H1 (cell line): ENCODE results near the gene RFXAP. TPM values are rescaled to one million over a fixed set of nuclear protein-coding genes. Genes with fewer than 3 reads are reported as not detected.

Source experiments
- CTCF ChIA-PET: fragments of 300-600 bp; sonication (Branson Sonifier 250); formaldehyde crosslinking; loops from one replicate; lab custom pipeline; 2021; ENCODE audit not compliant: partially characterized antibody; lab: Charles Lee
- POLR2A ChIA-PET: fragments of 300-600 bp; sonication (Branson Sonifier 250); formaldehyde crosslinking; loops from one replicate; lab custom pipeline; 2021; ENCODE audit warnings: inconsistent platforms; ENCODE audit not compliant: partially characterized antibody; lab: Charles Lee
- DNase-seq, 2 experiments: peaks; one replicate each; pipeline versions ENCODE4 v3.0.0 to v3.0.0-alpha.2; 2010 to 2022; ENCODE audit warnings: low spot score in 2 of 2, low read depth in 1 of 2, mixed read lengths in 1 of 2
- FAIRE-seq: peaks from 2 replicates; lab custom pipeline; 2011; peaks lifted over from hg19 to GRCh38; lab: Jason Lieb, UNC
- H2AFZ ChIP-seq: 2 replicates; pipeline ENCODE4 v1.8.1; 2012; ENCODE audit warnings: low read length, inconsistent platforms
- H2AK5ac ChIP-seq: 2 replicates; pipeline ENCODE4 v1.6.1; 2013; ENCODE audit warnings: low read depth, low read length
- H2BK120ac ChIP-seq: replicated peaks from 2 replicates; pipeline ENCODE3; 2013; ENCODE audit warnings: low read depth, low read length, inconsistent platforms
- H2BK12ac ChIP-seq: 2 replicates; pipeline ENCODE4 v1.6.1; 2013; ENCODE audit warnings: low read depth, low read length
- H2BK15ac ChIP-seq: 2 replicates; pipeline ENCODE4 v1.6.1; 2013; ENCODE audit warnings: low read length
- H2BK20ac ChIP-seq: 2 replicates; pipeline ENCODE4 v1.6.1; 2013; ENCODE audit warnings: low read length
- H2BK5ac ChIP-seq: 2 replicates; pipeline ENCODE4 v1.6.1; 2013; ENCODE audit warnings: low read depth, low read length
- H3K14ac ChIP-seq: 2 replicates; pipeline ENCODE4 v1.6.1; 2013; ENCODE audit warnings: inconsistent platforms; ENCODE audit not compliant: insufficient read length
- H3K18ac ChIP-seq: 2 replicates; pipeline ENCODE4 v1.6.1; 2013; ENCODE audit warnings: low read length; ENCODE audit errors: extremely low read depth
- H3K23ac ChIP-seq: 2 replicates; pipeline ENCODE4 v1.6.1; 2013; ENCODE audit warnings: inconsistent platforms; ENCODE audit not compliant: insufficient read length
- H3K23me2 ChIP-seq: 2 replicates; pipeline ENCODE4 v1.6.1; 2013; ENCODE audit warnings: low read depth, low read length
- H3K27ac ChIP-seq: 2 replicates; pipeline ENCODE4 v1.6.1; 2011; ENCODE audit warnings: low read depth, low read length, inconsistent platforms
- H3K27me3 ChIP-seq, 4 experiments: replicated peaks in 1 of 4; 1 replicate in 1 of 4; 2 replicates in 3 of 4; pipeline versions ENCODE4 v1.6.1 to v1.8.1; 2011 to 2013; ENCODE audit warnings: low read length in 3 of 4, mild to moderate bottlenecking in 3 of 4, inconsistent platforms in 2 of 4, mixed read lengths in 2 of 4, moderate library complexity in 1 of 4; ENCODE audit not compliant: control insufficient read depth in 3 of 4, insufficient read depth in 3 of 4; ENCODE audit errors: extremely low read depth in 1 of 4
- H3K36me3 ChIP-seq, 4 experiments: 2 replicates each; pipeline versions ENCODE4 v1.6.1 to v1.8.1; 2011 to 2013; ENCODE audit warnings: mild to moderate bottlenecking in 4 of 4, low read length in 3 of 4, moderate library complexity in 2 of 4, control low read depth in 1 of 4, inconsistent platforms in 1 of 4; ENCODE audit not compliant: insufficient read depth in 4 of 4, control insufficient read depth in 2 of 4
- H3K4ac ChIP-seq: replicated peaks from 2 replicates; pipeline ENCODE3; 2013; ENCODE audit warnings: low read length, low read depth, mixed read lengths, inconsistent platforms; ENCODE audit not compliant: insufficient read length
- H3K4me1 ChIP-seq, 4 experiments: replicated peaks in 1 of 4; 1 replicate in 1 of 4; 2 replicates in 3 of 4; pipeline versions ENCODE4 v1.6.1 to v1.8.1; 2011 to 2013; ENCODE audit warnings: low read length in 3 of 4, inconsistent platforms in 2 of 4, mixed read lengths in 1 of 4; ENCODE audit not compliant: insufficient read depth in 4 of 4, control insufficient read depth in 3 of 4
- H3K4me2 ChIP-seq, 2 experiments: 2 replicates each; pipeline versions ENCODE4 v1.6.1 to v1.8.1; 2011 to 2013; ENCODE audit warnings: low read depth in 2 of 2, low read length in 2 of 2, control low read depth in 1 of 2, inconsistent platforms in 1 of 2, mild to moderate bottlenecking in 1 of 2; ENCODE audit not compliant: insufficient read depth in 1 of 2
- H3K4me3 ChIP-seq, 4 experiments: fragments of 200-600, 300-600 bp in 1 of 4; sonication (generic), shearing (Covaris generic), sonication (Bioruptor Twin) in 1 of 4; 2 replicates each; pipeline versions ENCODE4 v1.5.1 to v1.8.1; 2011 to 2016; ENCODE audit warnings: low read length in 4 of 4, low read depth in 3 of 4, control low read depth in 2 of 4, inconsistent platforms in 2 of 4, mild to moderate bottlenecking in 2 of 4, mixed read lengths in 1 of 4, moderate library complexity in 1 of 4; ENCODE audit not compliant: insufficient read depth in 2 of 4; ENCODE audit errors: extremely low read depth in 1 of 4
- H3K56ac ChIP-seq: replicated peaks from 2 replicates; pipeline ENCODE3; 2013; ENCODE audit warnings: low read depth, mild to moderate bottlenecking, mixed read lengths, low read length, inconsistent platforms; ENCODE audit not compliant: insufficient read length
- H3K79me1 ChIP-seq: 2 replicates; pipeline ENCODE4 v1.6.1; 2013; ENCODE audit warnings: low read depth, low read length, control low read depth
- H3K79me2 ChIP-seq, 2 experiments: 2 replicates each; pipeline versions ENCODE4 v1.6.1 to v1.8.1; 2012 to 2013; ENCODE audit warnings: low read length in 2 of 2, mild to moderate bottlenecking in 2 of 2, inconsistent platforms in 1 of 2; ENCODE audit not compliant: insufficient read depth in 2 of 2, control insufficient read depth in 1 of 2
- H3K9ac ChIP-seq, 4 experiments: replicated peaks in 1 of 4; 1 replicate in 1 of 4; 2 replicates in 3 of 4; pipeline versions ENCODE4 v1.6.1 to v1.8.1; 2011 to 2013; ENCODE audit warnings: low read depth in 3 of 4, low read length in 3 of 4, control low read depth in 2 of 4, mild to moderate bottlenecking in 2 of 4, moderate library complexity in 2 of 4, inconsistent platforms in 1 of 4; ENCODE audit errors: extremely low read depth in 1 of 4
- H3K9me3 ChIP-seq, 2 experiments: 2 replicates each; pipeline versions ENCODE4 v1.6.1 to v1.8.1; 2012 to 2013; ENCODE audit warnings: mild to moderate bottlenecking in 2 of 2, moderate library complexity in 2 of 2, control low read depth in 1 of 2, inconsistent platforms in 1 of 2, low read depth in 1 of 2, low read length in 1 of 2, mixed read lengths in 1 of 2; ENCODE audit not compliant: insufficient read depth in 2 of 2
- H4K20me1 ChIP-seq, 2 experiments: replicated peaks in 1 of 2; 2 replicates each; pipeline versions ENCODE3 to v1.8.1; 2011 to 2013; ENCODE audit warnings: inconsistent platforms in 2 of 2, low read length in 2 of 2, mild to moderate bottlenecking in 1 of 2; ENCODE audit not compliant: insufficient read depth in 2 of 2, control insufficient read depth in 1 of 2
- H4K5ac ChIP-seq: 2 replicates; pipeline ENCODE4 v1.6.1; 2013; ENCODE audit warnings: low read length, low read depth, mixed read lengths, inconsistent platforms; ENCODE audit not compliant: insufficient read length
- H4K8ac ChIP-seq: 2 replicates; pipeline ENCODE4 v1.8.0; 2013; ENCODE audit warnings: mild to moderate bottlenecking, moderate library complexity, low read length, inconsistent platforms; ENCODE audit not compliant: insufficient read depth; ENCODE audit errors: extremely low read depth
- H4K91ac ChIP-seq: replicated peaks from 2 replicates; pipeline ENCODE3; 2013; ENCODE audit warnings: low read length, mixed read lengths, inconsistent platforms; ENCODE audit not compliant: insufficient read length
- CTCF ChIP-seq, 3 experiments: IDR thresholded peaks; 1 replicate in 2 of 3; 2 replicates in 1 of 3; pipeline versions ENCODE4 v1.5.1 to v1.6.1; 2011; ENCODE audit warnings: low read length in 3 of 3, mild to moderate bottlenecking in 3 of 3, inconsistent platforms in 2 of 3, low read depth in 1 of 3, moderate library complexity in 1 of 3; ENCODE audit not compliant: insufficient read depth in 1 of 3; ENCODE audit errors: control extremely low read depth in 1 of 3
- GTF2F1 ChIP-seq: IDR thresholded peaks from 2 replicates; pipeline ENCODE4 v1.6.1; 2012; ENCODE audit warnings: low read depth, low read length, improper control_type of control experiment, borderline replicate concordance
- HDAC2 ChIP-seq, 2 experiments: fragments of 300-600 bp in 1 of 2; sonication (generic) in 1 of 2; IDR thresholded peaks; 2 replicates each; pipeline ENCODE4 v1.6.1; 2011 to 2012; ENCODE audit warnings: low read depth in 2 of 2, low read length in 2 of 2, mild to moderate bottlenecking in 2 of 2, moderate library complexity in 2 of 2, borderline replicate concordance in 1 of 2, inconsistent platforms in 1 of 2
- HDAC6 ChIP-seq: IDR thresholded peaks from one replicate; pipeline ENCODE4 v1.7.1; 2012; ENCODE audit warnings: low read depth, mild to moderate bottlenecking, inconsistent platforms, low read length, moderate library complexity
- RAD21 ChIP-seq, 2 experiments: IDR thresholded peaks in 1 of 2; conservative IDR thresholded peaks in 1 of 2; 2 replicates each; pipeline ENCODE4 v1.6.1; 2011; ENCODE audit warnings: low read depth in 2 of 2, low read length in 2 of 2, improper control_type of control experiment in 1 of 2, inconsistent platforms in 1 of 2, mild to moderate bottlenecking in 1 of 2, moderate library complexity in 1 of 2
- RXRA ChIP-seq: IDR thresholded peaks from 2 replicates; pipeline ENCODE4 v1.6.1; 2011; ENCODE audit warnings: low read depth, mild to moderate bottlenecking, low read length, moderate library complexity; ENCODE audit not compliant: insufficient read depth
- SRF ChIP-seq: IDR thresholded peaks from 2 replicates; pipeline ENCODE4 v1.6.1; 2011; ENCODE audit warnings: mild to moderate bottlenecking, low read depth, low read length, moderate library complexity
- ZNF274 ChIP-seq: IDR thresholded peaks from 2 replicates; pipeline ENCODE4 v1.7.0; 2012; ENCODE audit warnings: low read length, borderline replicate concordance; ENCODE audit errors: extremely low read depth
- WGBS, 2 experiments: shearing (Covaris generic) in 1 of 2; methylation state at CpG; one replicate each; pipeline versions ENCODE4 v1.1.6 to v1.1.7; 2013 to 2015; ENCODE audit warnings: low lambda C conversion rate in 2 of 2, mixed read lengths in 2 of 2, inconsistent platforms in 1 of 2, low coverage in 1 of 2, missing lambda C conversion rate in 1 of 2; ENCODE audit not compliant: insufficient replicate concordance in 2 of 2, insufficient coverage in 1 of 2, insufficient read length in 1 of 2; ENCODE audit errors: extremely low coverage in 1 of 2, missing lambda C conversion rate in 1 of 2; 5-methylcytosine and 5-hydroxymethylcytosine counted together
- polyA plus RNA-seq, 7 experiments: library from polyadenylated mRNA; depleted of rRNA in 3 of 7; stranded (reverse) in 5 of 7; unstranded in 2 of 7; fragments of >200 nt in 5 of 7; fragments of 200-250 nt in 2 of 7; gene quantifications; 1 replicate in 5 of 7; 2 replicates in 1 of 7; 4 replicates in 1 of 7; pipeline versions ENCODE4 v1.2.1 to v1.2.3, GENCODE V29; 2011 to 2013; ENCODE audit warnings: missing spikeins in 2 of 7, mixed read lengths in 2 of 7
- total RNA-seq: library from RNA; stranded (reverse); fragmentation: NEBNext Ultra II Directional; extraction: Animal tissue kit (Norgen Biotek cat#: 25700); gene quantifications from 2 replicates; pipeline ENCODE4 v1.2.1, GENCODE V29; 2021

RFXAP gene
- total and polyA plus RNA-seq, 2 of the 8 experiments (the other 6 are each of a cell fraction or from before 2014, with no cell fraction given) = 5.2 to 11.5 TPM

DNA sequence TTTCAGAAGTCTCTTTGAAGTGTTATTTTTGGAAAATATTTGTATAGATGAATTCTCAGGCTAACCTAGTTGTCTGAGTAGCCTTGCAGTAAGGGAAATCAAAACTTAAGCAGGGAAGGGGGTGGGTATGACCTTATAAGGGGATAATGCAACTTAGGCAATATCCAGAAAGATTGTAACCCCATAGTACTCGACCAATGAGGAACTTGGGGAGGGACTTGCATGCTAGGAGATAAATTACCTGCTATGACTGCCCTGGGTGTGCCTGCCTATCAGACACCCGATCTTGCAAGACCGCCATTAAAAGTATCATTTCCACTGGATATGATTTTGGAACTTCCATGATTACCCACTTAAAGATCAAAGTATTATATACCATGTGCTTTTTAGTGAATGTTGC lies 23.0 kb upstream of the RFXAP start:
- H4K91ac ChIP-seq = no peak overlapping the region
- peaks cover 0 to 8% (median 2%) of the 10 kb centered on the region in 4 experiments; a peak in 3 of 7 replicates for H3K4me1 ChIP-seq
- no peak overlapping the region for H3K27ac ChIP-seq
- TF ChIP-seq GTF2F1 = no peak
- TF ChIP-seq RAD21 (IDR thresholded peaks at IDR 0.05 in 1 of 2, conservative IDR thresholded peaks at IDR 0.05 in 1 of 2; ENCODE audit: low read depth in 2 of 2, low read length in 2 of 2) = no peak
- no peak for TF ChIP-seq RXRA
- TF ChIP-seq HDAC6 = no peak
- no peak for TF ChIP-seq ZNF274
- peak; percentile 85 for TF ChIP-seq SRF
- no peak for TF ChIP-seq HDAC2 (IDR thresholded peaks at IDR 0.05; ENCODE audit: borderline replicate concordance in 1 of 2, low read depth in 2 of 2, low read length in 2 of 2)
- TF ChIP-seq CTCF (IDR thresholded peaks at IDR 0.05; ENCODE audit: control extremely low read depth in 1 of 3, insufficient read depth in 1 of 3, low read depth in 1 of 3, low read length in 3 of 3) = no peak
- H3K79me2 ChIP-seq = no peaks in the 10 kb centered on the region
- no peak overlapping the region for H2AFZ ChIP-seq
- H4K20me1 ChIP-seq = no peaks in the 10 kb centered on the region
- H3K18ac ChIP-seq = peak overlapping the region; percentile 24; the same call in 1 of the 2 replicates
- no peak overlapping the region; the same call in 1 of the 2 replicates for H2BK20ac ChIP-seq
- H2BK15ac ChIP-seq = no peak overlapping the region
- H3K36me3 ChIP-seq = no peaks in the 10 kb centered on the region
- no peak overlapping the region for H3K9ac ChIP-seq
- no peak overlapping the region for H3K56ac ChIP-seq
- no peaks in the 10 kb centered on the region for H3K79me1 ChIP-seq
- DNase-seq (no peak), FAIRE-seq (no peak)
- ChIA-PET POLR2A (no interaction called here), CTCF (interaction anchor here (2.3 kb wide), 1 partner anchor 17 kb away, joined by 7 read pairs; no protein-coding TSS in a partner anchor)
- H2BK120ac ChIP-seq = peak overlapping the region; percentile 79
- no peak overlapping the region for H2BK12ac ChIP-seq
- H4K5ac ChIP-seq = no peak overlapping the region
- H4K8ac ChIP-seq = no peak overlapping the region
- no peaks in the 10 kb centered on the region for H3K9me3 ChIP-seq
- H2BK5ac ChIP-seq = peak overlapping the region; percentile 6; the same call in 1 of the 2 replicates
- no peak overlapping the region for H3K23ac ChIP-seq
- no peak overlapping the region for H3K14ac ChIP-seq
- peak overlapping the region; percentile 42 to 46; a peak in 3 of 4 replicates for H3K4me2 ChIP-seq
- no peak overlapping the region for H2AK5ac ChIP-seq
- no peak overlapping the region; a peak in 1 of 8 replicates for H3K4me3 ChIP-seq
- H3K4ac ChIP-seq = no peak overlapping the region
- no peaks in the 10 kb centered on the region for H3K23me2 ChIP-seq
- peaks cover 0 to 1% (median 0%) of the 10 kb centered on the region in 4 experiments; a peak in 1 of 7 replicates for H3K27me3 ChIP-seq
- 77% methylated on average over 3 of the region's 3 CpGs; no CpG with 5 or more reads in 1 of the 2 experiments for WGBS, 2 experiments
